ENCODE data around the gene R3HDM4.
"Not testable (repeated sequence)": the region's sequence is repeated elsewhere in the genome, so short reads cannot be mapped to it uniquely, and the experiment has no call there.

Gene R3HDM4

GRCh38 chr19:853014-853585, 59.9 kb downstream of the R3HDM4 start:
- DNase-seq: no peak

- DNase-seq: no peak
Observed at GRCh38 chr19:852136-853013, 60.6 kb downstream of the R3HDM4 start, which contains the start of gene ELANE. Gene ELANE, plus strand, starts transcription at chr19:852303. Its CDS starts 26 bp downstream, at chr19:852329.

DNA sequence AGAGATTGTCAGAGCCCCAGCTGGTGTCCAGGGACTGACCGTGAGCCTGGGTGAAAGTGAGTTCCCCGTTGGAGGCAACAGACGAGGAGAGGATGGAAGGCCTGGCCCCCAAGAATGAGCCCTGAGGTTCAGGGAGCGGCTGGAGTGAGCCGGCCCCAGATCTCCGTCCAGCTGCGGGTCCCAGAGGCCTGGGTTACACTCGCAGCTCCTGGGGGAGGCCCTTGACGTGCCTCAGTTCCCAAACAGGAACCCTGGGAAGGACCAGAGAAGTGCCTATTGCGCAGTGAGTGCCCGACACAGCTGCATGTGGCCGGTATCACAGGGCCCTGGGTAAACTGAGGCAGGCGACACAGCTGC, 62.1 kb downstream of the R3HDM4 start:
- no peak for DNase-seq

DNA sequence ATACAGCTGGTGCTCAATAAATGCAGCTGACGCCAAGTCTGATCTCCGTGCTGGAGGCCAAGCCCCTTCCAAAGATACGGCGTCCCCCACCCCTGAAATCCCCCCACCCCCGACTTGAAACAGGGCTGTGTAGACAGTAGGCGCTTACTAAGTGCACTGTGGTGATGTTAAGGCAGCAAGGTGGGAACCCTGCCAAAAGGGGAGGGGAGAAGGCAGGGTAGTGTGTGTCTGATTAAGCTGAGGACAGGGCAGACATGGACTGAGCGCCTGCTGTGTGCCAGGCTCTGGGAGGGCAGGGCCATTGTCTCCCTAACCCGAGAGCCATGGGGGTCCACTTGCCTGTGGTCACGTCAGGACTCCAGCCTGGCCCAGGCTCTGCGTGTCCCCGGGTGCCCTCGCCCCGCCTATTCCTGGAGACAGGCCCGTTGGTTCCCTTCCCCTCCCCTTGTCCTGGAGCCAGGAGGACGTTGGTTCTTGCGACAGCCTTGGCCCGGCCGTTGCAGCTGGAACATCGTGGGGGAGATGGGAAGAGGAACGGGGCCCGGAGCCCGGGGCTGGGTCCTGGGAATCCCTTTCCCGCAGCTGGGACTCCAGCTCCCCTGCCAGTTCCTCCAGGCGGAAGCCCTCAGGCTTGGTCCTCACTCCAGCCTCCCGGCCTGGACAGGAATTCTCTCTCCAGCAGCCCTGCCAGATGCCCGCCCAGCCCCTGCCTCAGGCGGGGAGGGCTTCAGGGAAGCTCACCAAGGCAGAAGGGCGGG, 62.6 kb downstream of the R3HDM4 start:
- no peak for DNase-seq

GRCh38 chr19:849195-849594, 63.8 kb downstream of the R3HDM4 start:
- not testable (repeated sequence) for DNase-seq

DNA sequence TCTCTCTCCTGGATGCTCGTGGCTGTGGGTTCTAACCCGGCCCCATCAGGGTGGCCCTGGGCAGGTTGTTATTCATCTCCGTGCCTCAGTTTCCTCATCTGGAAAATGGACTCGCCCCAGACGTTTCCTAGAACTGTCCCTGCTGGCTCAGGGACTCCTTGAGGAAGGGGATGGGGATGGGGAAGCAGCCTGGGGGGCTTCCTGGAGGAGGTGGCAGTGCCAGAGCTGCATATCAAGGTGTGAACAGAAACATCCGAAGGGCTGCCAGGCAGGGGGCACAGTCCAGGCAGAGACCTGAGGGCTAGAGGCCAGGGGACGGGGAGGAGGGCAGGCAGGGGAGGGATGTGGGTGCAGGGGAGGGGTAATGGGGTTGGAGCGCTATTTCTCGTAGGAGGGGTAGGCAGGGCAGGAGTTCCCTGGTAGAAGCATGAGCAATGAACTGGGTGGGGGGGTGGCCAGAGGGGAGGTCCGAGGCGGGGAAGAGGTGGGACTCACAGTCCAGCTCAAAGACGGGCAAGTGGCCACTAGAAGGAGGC, 64.6 kb downstream of the R3HDM4 start:
- DNase-seq: no peak

Data from NCI-H524 treated with DMSO at 0.1 percent for 48 hours (cell line).